Measurements from ENCODE around the gene STRA8. TPM values are rescaled to one million over a fixed set of nuclear protein-coding genes. Genes with fewer than 3 reads are reported as not detected.

Gene STRA8
- total RNA-seq, 4 donors from 2014 or later, result not detected

GRCh38 chr7:135248546-135248945 lies 14.9 kb downstream of the STRA8 start:
- Histone ChIP-seq H3K27ac (replicated peaks in 1 of 4) (no peak overlapping the region), H3K4me3 (no peak overlapping the region), H3K9me3 (no peaks in the 10 kb centered on the region), H3K36me3 (no peaks in the 10 kb centered on the region), H3K4me1 (peaks cover 5 to 7% (median 6%) of the 10 kb centered on the region in 4 donors), H3K27me3 (no peaks in the 10 kb centered on the region)
- DNase-seq (ENCODE audit: extremely low spot score), result no peak
- TF ChIP-seq EP300 (IDR thresholded peaks at IDR 0.05) (no peak), POLR2A (IDR thresholded peaks at IDR 0.05; ENCODE audit: low read depth) (no peak), CTCF (IDR thresholded peaks at IDR 0.05) (no peak), POLR2AphosphoS5 (IDR thresholded peaks at IDR 0.05) (no peak)
- intact Hi-C loops (cut with DNase I), result no loop called here
- WGBS, result 93% methylated on average over 3 of the region's 3 CpGs

- Histone ChIP-seq H3K4me1 (peaks cover 18 to 29% (median 25%) of the 10 kb centered on the region in 4 donors), H3K9me3 (no peaks in the 10 kb centered on the region), H3K27me3 (no peaks in the 10 kb centered on the region), H3K36me3 (no peaks in the 10 kb centered on the region), H3K27ac (replicated peaks in 1 of 4) (no peak overlapping the region), H3K4me3 (no peak overlapping the region)
- DNase-seq (ENCODE audit: extremely low spot score), result no peak
- WGBS, result 87% methylated on average over 4 of the region's 4 CpGs
- TF ChIP-seq CTCF (IDR thresholded peaks at IDR 0.05) (no peak), POLR2A (IDR thresholded peaks at IDR 0.05; ENCODE audit: low read depth) (no peak), EP300 (IDR thresholded peaks at IDR 0.05) (no peak), POLR2AphosphoS5 (IDR thresholded peaks at IDR 0.05) (no peak)
- intact Hi-C loops (cut with DNase I), result loop anchor here (10.0 kb wide), 1 partner anchor 567 kb away; no protein-coding TSS in a partner anchor
Observed at GRCh38 chr7:135251496-135252391, 18.1 kb downstream of the STRA8 start.

- Histone ChIP-seq H3K4me1 (peaks cover 18 to 29% (median 25%) of the 10 kb centered on the region in 4 donors), H3K36me3 (no peaks in the 10 kb centered on the region), H3K27ac (replicated peaks in 1 of 4) (peak overlapping the region; percentile 77 to 84 (median 83)), H3K4me3 (peak overlapping the region in 1 of 4 donors; percentile 24), H3K27me3 (no peaks in the 10 kb centered on the region), H3K9me3 (no peaks in the 10 kb centered on the region)
- intact Hi-C loops (cut with DNase I), result loop anchor here (10.0 kb wide), 1 partner anchor 569 kb away; no protein-coding TSS in a partner anchor
- DNase-seq (ENCODE audit: extremely low spot score), result no peak
- TF ChIP-seq EP300 (IDR thresholded peaks at IDR 0.05), result no peak
- TF ChIP-seq POLR2AphosphoS5 (IDR thresholded peaks at IDR 0.05), result peak; percentile 22 to 49
- WGBS, result 42% methylated on average over 7 of the region's 9 CpGs
Observed at GRCh38 chr7:135253851-135254771, 20.5 kb downstream of the STRA8 start.

GRCh38 chr7:135257790-135258189 lies 24.2 kb downstream of the STRA8 start:
- H3K4me1 ChIP-seq, result peaks cover 18 to 50% (median 40%) of the 10 kb centered on the region in 4 donors
- 89% methylated on average over 2 of the region's 4 CpGs for WGBS
- no peak for DNase-seq (ENCODE audit: extremely low spot score)
- no peaks in the 10 kb centered on the region for H3K27me3 ChIP-seq
- no peak overlapping the region for H3K27ac ChIP-seq (replicated peaks in 1 of 4)
- intact Hi-C loops (cut with DNase I), result loop anchor here (10.0 kb wide), 1 partner anchor 573 kb away; no protein-coding TSS in a partner anchor
- TF ChIP-seq CTCF (IDR thresholded peaks at IDR 0.05), result no peak
- TF ChIP-seq POLR2AphosphoS5 (IDR thresholded peaks at IDR 0.05), result no peak
- TF ChIP-seq POLR2A (IDR thresholded peaks at IDR 0.05; ENCODE audit: low read depth), result no peak
- no peak for TF ChIP-seq EP300 (IDR thresholded peaks at IDR 0.05)
- no peaks in the 10 kb centered on the region for H3K9me3 ChIP-seq
- H3K36me3 ChIP-seq, result no peaks in the 10 kb centered on the region
- no peak overlapping the region for H3K4me3 ChIP-seq

All from esophagus muscularis mucosa (tissue), 4 donors.